GM10248 (cell line): Measurements from ENCODE around the gene ROMO1.
A peak's percentile ranks its signal among the peaks of the same experiment; 100 is the strongest.

Experiments used
- CTCF ChIA-PET: fragments of 300-600 bp; sonication (Branson Sonifier 250); formaldehyde crosslinking; extraction: SDS; loops from one replicate; lab custom pipeline; 2021; ENCODE audit warnings: antibody characterized with exemption; lab: Yijun Ruan, JAX
- POLR2A ChIA-PET: fragments of 350-650 bp; sonication (Branson Sonifier 250); formaldehyde crosslinking; extraction: SDS; loops from one replicate; lab custom pipeline; 2020; ENCODE audit warnings: antibody characterized with exemption; lab: Yijun Ruan, JAX
- DNase-seq: peaks from one replicate; pipeline ENCODE4 v3.0.0; 2012; ENCODE audit errors: extremely low spot score
- TF ChIP-seq, protein P1 (sequence below): IDR thresholded peaks from 2 replicates; pipeline ENCODE4 v1.5.1; 2012; ENCODE audit warnings: mild to moderate bottlenecking, low read depth; ENCODE audit errors: extremely low read depth, missing control alignments, control extremely low read depth

ROMO1 gene

GRCh38 chr20:35737865-35738333 is 38.7 kb downstream of the ROMO1 start:
- POLR2A ChIA-PET: interaction anchor here (0.6 to 7.4 kb wide), 8 partner anchors 8 to 866 kb away, joined by 3 to 81 read pairs (median 4); no protein-coding TSS in a partner anchor

DNA sequence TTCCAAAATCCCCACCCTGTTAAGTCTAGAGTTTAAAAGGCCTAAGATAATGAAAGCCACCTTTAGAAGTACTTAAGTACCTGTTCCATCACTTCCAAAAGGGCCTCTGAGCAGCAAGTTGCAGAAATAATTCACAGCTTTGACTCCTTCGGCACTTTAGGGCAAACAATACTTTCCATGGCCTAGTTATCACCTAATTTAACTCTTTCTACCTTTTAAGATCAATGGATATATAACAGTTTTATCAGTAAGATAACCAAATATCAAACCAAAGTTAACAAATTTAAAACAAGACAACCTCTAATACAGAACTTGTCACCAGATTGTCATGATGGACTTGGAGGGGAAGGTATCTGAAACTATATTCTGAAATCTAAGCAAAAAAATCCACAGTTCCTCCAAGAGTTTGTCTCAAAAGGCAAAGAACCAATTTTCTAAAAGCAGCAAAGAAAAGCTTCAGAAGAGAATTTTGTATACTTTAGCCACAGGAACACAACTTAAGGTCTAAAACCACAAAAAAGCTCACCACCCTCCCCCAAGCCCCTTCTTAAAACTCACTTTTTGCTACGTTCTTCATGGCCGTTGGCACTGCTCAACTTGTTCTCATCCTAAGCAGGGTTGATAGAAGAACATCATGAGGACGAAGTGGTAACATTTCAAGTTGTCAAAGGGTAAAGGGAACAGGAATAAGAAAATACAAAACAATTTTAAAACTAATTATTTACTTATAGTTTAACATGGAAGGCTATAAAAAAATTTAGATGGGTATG is 39.4 kb downstream of the ROMO1 start:
- no peak for DNase-seq
- CTCF ChIA-PET: interaction anchor here (1.6 to 1.9 kb wide), 2 partner anchors 62 to 119 kb away, joined by 3 to 4 read pairs; no protein-coding TSS in a partner anchor
- TF ChIP-seq, protein P1, sequence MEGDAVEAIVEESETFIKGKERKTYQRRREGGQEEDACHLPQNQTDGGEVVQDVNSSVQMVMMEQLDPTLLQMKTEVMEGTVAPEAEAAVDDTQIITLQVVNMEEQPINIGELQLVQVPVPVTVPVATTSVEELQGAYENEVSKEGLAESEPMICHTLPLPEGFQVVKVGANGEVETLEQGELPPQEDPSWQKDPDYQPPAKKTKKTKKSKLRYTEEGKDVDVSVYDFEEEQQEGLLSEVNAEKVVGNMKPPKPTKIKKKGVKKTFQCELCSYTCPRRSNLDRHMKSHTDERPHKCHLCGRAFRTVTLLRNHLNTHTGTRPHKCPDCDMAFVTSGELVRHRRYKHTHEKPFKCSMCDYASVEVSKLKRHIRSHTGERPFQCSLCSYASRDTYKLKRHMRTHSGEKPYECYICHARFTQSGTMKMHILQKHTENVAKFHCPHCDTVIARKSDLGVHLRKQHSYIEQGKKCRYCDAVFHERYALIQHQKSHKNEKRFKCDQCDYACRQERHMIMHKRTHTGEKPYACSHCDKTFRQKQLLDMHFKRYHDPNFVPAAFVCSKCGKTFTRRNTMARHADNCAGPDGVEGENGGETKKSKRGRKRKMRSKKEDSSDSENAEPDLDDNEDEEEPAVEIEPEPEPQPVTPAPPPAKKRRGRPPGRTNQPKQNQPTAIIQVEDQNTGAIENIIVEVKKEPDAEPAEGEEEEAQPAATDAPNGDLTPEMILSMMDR: no peak
- POLR2A ChIA-PET: interaction anchor here (1.2 to 7.4 kb wide), 2 partner anchors 9 to 19 kb away, joined by 4 to 81 read pairs; no protein-coding TSS in a partner anchor

More at GRCh38 chr20:35737865-35738333, 38.7 kb downstream of the ROMO1 start:
- TF ChIP-seq, protein P1: no peak
- DNase-seq: no peak
- CTCF ChIA-PET: no interaction called here

- DNase-seq: no peak
- POLR2A ChIA-PET: interaction anchor here (0.6 to 7.4 kb wide), 6 partner anchors 9 to 215 kb away, joined by 3 to 81 read pairs (median 4); partner anchors contain the start of gene SCAND1
- TF ChIP-seq, protein P1: no peak
- CTCF ChIA-PET: interaction anchor here (0.9 to 1.9 kb wide), 5 partner anchors 11 to 145 kb away, joined by 3 to 4 read pairs (median 4); no protein-coding TSS in a partner anchor
Observed at GRCh38 chr20:35739294-35740163, 40.3 kb downstream of the ROMO1 start.

DNA sequence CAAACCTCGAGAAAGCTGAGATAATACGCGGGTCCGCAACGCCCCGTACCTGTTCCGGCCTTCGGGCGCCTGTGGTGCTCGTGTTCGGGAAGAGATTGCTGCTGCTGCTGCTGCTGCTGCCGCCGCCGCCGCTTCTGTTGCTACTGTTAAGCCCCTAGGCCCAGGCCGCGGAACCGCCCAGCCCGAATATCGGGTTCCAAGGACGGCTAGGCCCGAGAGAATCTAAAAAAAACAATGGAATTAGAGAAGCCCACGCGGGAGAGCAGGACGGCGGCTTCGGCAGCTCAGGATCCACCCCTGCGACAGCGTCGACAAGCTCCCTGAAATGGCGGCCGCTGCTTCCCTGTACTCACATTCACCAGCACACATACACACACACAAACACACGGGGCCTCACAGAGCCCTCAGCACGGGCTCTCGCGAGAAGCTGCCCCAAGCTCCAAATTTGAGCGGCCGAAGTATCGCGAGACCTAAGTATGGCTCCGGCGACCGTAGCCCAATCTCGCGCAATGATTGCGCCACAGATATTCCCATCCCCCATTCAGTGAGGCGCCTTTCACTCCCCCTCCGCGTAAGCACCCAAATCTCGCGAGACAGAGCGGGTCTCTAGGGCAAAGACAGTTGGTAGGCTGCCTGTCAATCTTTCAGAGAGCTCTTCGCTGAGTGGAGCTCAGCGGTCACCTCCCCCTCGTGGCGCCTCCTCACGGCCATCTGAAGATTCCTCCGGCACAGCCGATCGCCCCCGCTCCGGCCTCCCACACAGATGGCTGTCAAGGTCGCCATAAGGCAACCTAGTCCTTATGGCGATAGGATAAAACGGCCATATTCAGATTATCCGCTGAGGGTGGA is 42.9 kb downstream of the ROMO1 start, which contains the start of gene RBM39:
Gene RBM39 (minus strand): TSS at position 369 of the 849 bp plus-strand sequence. CDS start 1,386 bp downstream, outside the sequence.
- CTCF ChIA-PET: interaction anchor here (0.8 to 6.3 kb wide), 9 partner anchors 9 to 142 kb away, joined by 3 to 27 read pairs (median 4); partner anchors contain the start of gene PHF20
- DNase-seq: peak; percentile 95
- TF ChIP-seq, protein P1: peak; percentile 7
- POLR2A ChIA-PET: interaction anchor here (0.6 to 7.4 kb wide), 22 partner anchors 9 to 1466 kb away, joined by 3 to 81 read pairs (median 4); partner anchors contain the start of genes PHF20, SCAND1 and SPAG4

DNA sequence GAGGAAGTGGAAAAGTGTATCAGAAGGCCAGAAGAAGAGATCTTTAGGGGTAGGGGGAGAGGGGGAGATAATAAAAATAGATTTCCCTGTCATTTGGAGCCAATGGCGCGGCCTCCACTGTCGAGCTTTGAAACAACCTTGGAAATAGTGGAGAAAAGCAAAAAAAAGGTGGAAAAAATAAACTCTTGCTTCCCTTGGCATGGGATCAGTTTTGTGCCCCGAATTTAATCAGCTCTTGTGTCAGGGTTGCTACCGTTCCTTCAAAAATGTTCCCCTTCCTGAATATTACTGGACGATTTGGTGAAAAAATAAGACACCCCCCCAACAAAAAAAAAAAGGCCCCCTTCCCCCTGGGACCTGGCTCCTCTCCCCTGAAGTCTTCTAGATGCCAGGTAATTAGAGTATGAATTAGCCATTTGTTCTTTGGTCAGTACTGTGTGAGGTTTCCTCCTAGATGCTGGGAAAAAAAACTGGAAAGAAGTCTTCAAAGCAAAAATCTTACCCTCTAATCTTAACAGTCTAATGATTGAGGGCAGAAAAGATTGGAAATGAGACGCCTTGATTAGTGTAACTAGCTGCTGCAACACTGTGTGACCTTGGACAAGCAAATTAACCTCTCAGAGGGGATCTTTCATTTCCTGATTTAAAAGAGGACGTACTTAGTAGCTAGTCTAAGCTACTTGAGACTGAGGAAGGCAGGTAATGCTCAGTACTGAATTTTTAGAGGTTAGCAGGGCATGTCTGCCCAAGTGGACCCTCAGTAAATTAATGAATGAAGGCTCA is 43.7 kb downstream of the ROMO1 start:
- DNase-seq: peak; percentile 58
- TF ChIP-seq, protein P1: no peak
- ChIA-PET POLR2A (interaction anchor here (0.6 to 7.4 kb wide), 22 partner anchors 8 to 1465 kb away, joined by 3 to 81 read pairs (median 4); partner anchors contain the start of genes PHF20, SCAND1 and SPAG4), CTCF (interaction anchor here (0.7 to 6.3 kb wide), 8 partner anchors 9 to 141 kb away, joined by 3 to 27 read pairs (median 4); partner anchors contain the start of gene PHF20)
